Measurements from ENCODE around the gene DSCAML1.

DSCAML1 gene

GRCh38 chr11:117573326-117573725 is 223.7 kb downstream of the DSCAML1 start:
- Histone ChIP-seq H3K36me3 (ENCODE audit: control insufficient read depth, insufficient read depth, low read length) (no peaks in the 10 kb centered on the region), H3K4me1 (ENCODE audit: control insufficient read depth, insufficient read depth, low read length) (no peaks in the 10 kb centered on the region), H3K27ac (ENCODE audit: low read depth, low read length) (no peak overlapping the region), H3K4me3 (ENCODE audit: low read depth, low read length) (no peak overlapping the region), H3K27me3 (ENCODE audit: control insufficient read depth, insufficient read depth, low read length) (no peaks in the 10 kb centered on the region), H3K9ac (ENCODE audit: low read depth, low read length) (no peak overlapping the region), H3K9me3 (ENCODE audit: control insufficient read depth, insufficient read depth, low read length) (no peaks in the 10 kb centered on the region)

GRCh38 chr11:117572671-117573070 is 224.3 kb downstream of the DSCAML1 start:
- H3K36me3 ChIP-seq (ENCODE audit: control insufficient read depth, insufficient read depth, low read length): no peaks in the 10 kb centered on the region
- no peaks in the 10 kb centered on the region for H3K4me1 ChIP-seq (ENCODE audit: control insufficient read depth, insufficient read depth, low read length)
- no peaks in the 10 kb centered on the region for H3K27me3 ChIP-seq (ENCODE audit: control insufficient read depth, insufficient read depth, low read length)
- H3K27ac ChIP-seq (ENCODE audit: low read depth, low read length): no peak overlapping the region
- H3K4me3 ChIP-seq (ENCODE audit: low read depth, low read length): no peak overlapping the region
- H3K9ac ChIP-seq (ENCODE audit: low read depth, low read length): no peak overlapping the region
- H3K9me3 ChIP-seq (ENCODE audit: control insufficient read depth, insufficient read depth, low read length): no peaks in the 10 kb centered on the region

GRCh38 chr11:117572129-117572528 is 224.9 kb downstream of the DSCAML1 start:
- Histone ChIP-seq H3K36me3 (ENCODE audit: control insufficient read depth, insufficient read depth, low read length) (no peaks in the 10 kb centered on the region), H3K27me3 (ENCODE audit: control insufficient read depth, insufficient read depth, low read length) (no peaks in the 10 kb centered on the region), H3K9me3 (ENCODE audit: control insufficient read depth, insufficient read depth, low read length) (no peaks in the 10 kb centered on the region), H3K9ac (ENCODE audit: low read depth, low read length) (no peak overlapping the region), H3K27ac (ENCODE audit: low read depth, low read length) (no peak overlapping the region), H3K4me1 (ENCODE audit: control insufficient read depth, insufficient read depth, low read length) (no peaks in the 10 kb centered on the region), H3K4me3 (ENCODE audit: low read depth, low read length) (no peak overlapping the region)

GRCh38 chr11:117570701-117571100 is 226.3 kb downstream of the DSCAML1 start:
- no peaks in the 10 kb centered on the region for H3K27me3 ChIP-seq (ENCODE audit: control insufficient read depth, insufficient read depth, low read length)
- no peaks in the 10 kb centered on the region for H3K36me3 ChIP-seq (ENCODE audit: control insufficient read depth, insufficient read depth, low read length)
- no peak overlapping the region for H3K4me3 ChIP-seq (ENCODE audit: low read depth, low read length)
- H3K27ac ChIP-seq (ENCODE audit: low read depth, low read length): no peak overlapping the region
- no peaks in the 10 kb centered on the region for H3K4me1 ChIP-seq (ENCODE audit: control insufficient read depth, insufficient read depth, low read length)
- H3K9me3 ChIP-seq (ENCODE audit: control insufficient read depth, insufficient read depth, low read length): no peaks in the 10 kb centered on the region
- H3K9ac ChIP-seq (ENCODE audit: low read depth, low read length): no peak overlapping the region

GRCh38 chr11:117569911-117570310 is 227.1 kb downstream of the DSCAML1 start:
- Histone ChIP-seq H3K4me1 (ENCODE audit: control insufficient read depth, insufficient read depth, low read length) (no peaks in the 10 kb centered on the region), H3K4me3 (ENCODE audit: low read depth, low read length) (no peak overlapping the region), H3K27ac (ENCODE audit: low read depth, low read length) (no peak overlapping the region), H3K9ac (ENCODE audit: low read depth, low read length) (no peak overlapping the region), H3K27me3 (ENCODE audit: control insufficient read depth, insufficient read depth, low read length) (no peaks in the 10 kb centered on the region), H3K9me3 (ENCODE audit: control insufficient read depth, insufficient read depth, low read length) (no peaks in the 10 kb centered on the region), H3K36me3 (ENCODE audit: control insufficient read depth, insufficient read depth, low read length) (no peaks in the 10 kb centered on the region)

GRCh38 chr11:117565709-117566108 is 231.3 kb downstream of the DSCAML1 start:
- Histone ChIP-seq H3K27me3 (ENCODE audit: control insufficient read depth, insufficient read depth, low read length) (no peaks in the 10 kb centered on the region), H3K36me3 (ENCODE audit: control insufficient read depth, insufficient read depth, low read length) (no peaks in the 10 kb centered on the region), H3K27ac (ENCODE audit: low read depth, low read length) (no peak overlapping the region), H3K4me1 (ENCODE audit: control insufficient read depth, insufficient read depth, low read length) (no peaks in the 10 kb centered on the region), H3K4me3 (ENCODE audit: low read depth, low read length) (no peak overlapping the region), H3K9ac (ENCODE audit: low read depth, low read length) (no peak overlapping the region), H3K9me3 (ENCODE audit: control insufficient read depth, insufficient read depth, low read length) (no peaks in the 10 kb centered on the region)

GRCh38 chr11:117564321-117564720 is 232.7 kb downstream of the DSCAML1 start:
- Histone ChIP-seq H3K36me3 (ENCODE audit: control insufficient read depth, insufficient read depth, low read length) (no peaks in the 10 kb centered on the region), H3K9ac (ENCODE audit: low read depth, low read length) (no peak overlapping the region), H3K4me3 (ENCODE audit: low read depth, low read length) (no peak overlapping the region), H3K27me3 (ENCODE audit: control insufficient read depth, insufficient read depth, low read length) (no peaks in the 10 kb centered on the region), H3K9me3 (ENCODE audit: control insufficient read depth, insufficient read depth, low read length) (no peaks in the 10 kb centered on the region), H3K4me1 (ENCODE audit: control insufficient read depth, insufficient read depth, low read length) (peaks cover under 1% of the 10 kb centered on the region; the same call in 1 of the 2 replicates), H3K27ac (ENCODE audit: low read depth, low read length) (no peak overlapping the region)

- no peak overlapping the region for H3K27ac ChIP-seq (ENCODE audit: low read depth, low read length)
- no peak overlapping the region for H3K4me3 ChIP-seq (ENCODE audit: low read depth, low read length)
- peaks cover 4% of the 10 kb centered on the region; the same call in 1 of the 2 replicates for H3K4me1 ChIP-seq (ENCODE audit: control insufficient read depth, insufficient read depth, low read length)
- no peaks in the 10 kb centered on the region for H3K27me3 ChIP-seq (ENCODE audit: control insufficient read depth, insufficient read depth, low read length)
- no peak overlapping the region for H3K9ac ChIP-seq (ENCODE audit: low read depth, low read length)
- H3K9me3 ChIP-seq (ENCODE audit: control insufficient read depth, insufficient read depth, low read length): no peaks in the 10 kb centered on the region
- H3K36me3 ChIP-seq (ENCODE audit: control insufficient read depth, insufficient read depth, low read length): no peaks in the 10 kb centered on the region
These were observed 233.5 kb downstream of the DSCAML1 start for GRCh38 chr11:117563556-117563955.

GRCh38 chr11:117562136-117562535 is 234.9 kb downstream of the DSCAML1 start:
- Histone ChIP-seq H3K9ac (ENCODE audit: low read depth, low read length) (no peak overlapping the region), H3K27me3 (ENCODE audit: control insufficient read depth, insufficient read depth, low read length) (no peaks in the 10 kb centered on the region), H3K4me1 (ENCODE audit: control insufficient read depth, insufficient read depth, low read length) (peaks cover 6% of the 10 kb centered on the region; the same call in 1 of the 2 replicates), H3K36me3 (ENCODE audit: control insufficient read depth, insufficient read depth, low read length) (no peaks in the 10 kb centered on the region), H3K4me3 (ENCODE audit: low read depth, low read length) (no peak overlapping the region), H3K9me3 (ENCODE audit: control insufficient read depth, insufficient read depth, low read length) (no peaks in the 10 kb centered on the region), H3K27ac (ENCODE audit: low read depth, low read length) (no peak overlapping the region)

- no peaks in the 10 kb centered on the region for H3K27me3 ChIP-seq (ENCODE audit: control insufficient read depth, insufficient read depth, low read length)
- H3K4me1 ChIP-seq (ENCODE audit: control insufficient read depth, insufficient read depth, low read length): peaks cover 7% of the 10 kb centered on the region; the same call in 1 of the 2 replicates
- H3K9ac ChIP-seq (ENCODE audit: low read depth, low read length): no peak overlapping the region
- H3K27ac ChIP-seq (ENCODE audit: low read depth, low read length): no peak overlapping the region
- no peak overlapping the region for H3K4me3 ChIP-seq (ENCODE audit: low read depth, low read length)
- H3K9me3 ChIP-seq (ENCODE audit: control insufficient read depth, insufficient read depth, low read length): no peaks in the 10 kb centered on the region
- no peaks in the 10 kb centered on the region for H3K36me3 ChIP-seq (ENCODE audit: control insufficient read depth, insufficient read depth, low read length)
These were observed 236.1 kb downstream of the DSCAML1 start for GRCh38 chr11:117560780-117561530.

GRCh38 chr11:117559698-117560097 is 237.3 kb downstream of the DSCAML1 start:
- H3K36me3 ChIP-seq (ENCODE audit: control insufficient read depth, insufficient read depth, low read length): no peaks in the 10 kb centered on the region
- H3K9me3 ChIP-seq (ENCODE audit: control insufficient read depth, insufficient read depth, low read length): no peaks in the 10 kb centered on the region
- H3K27ac ChIP-seq (ENCODE audit: low read depth, low read length): no peak overlapping the region
- H3K4me3 ChIP-seq (ENCODE audit: low read depth, low read length): no peak overlapping the region
- H3K9ac ChIP-seq (ENCODE audit: low read depth, low read length): no peak overlapping the region
- H3K4me1 ChIP-seq (ENCODE audit: control insufficient read depth, insufficient read depth, low read length): peaks cover 7% of the 10 kb centered on the region; the same call in 1 of the 2 replicates
- no peaks in the 10 kb centered on the region for H3K27me3 ChIP-seq (ENCODE audit: control insufficient read depth, insufficient read depth, low read length)

Data from HUES48 (cell line).